ENCODE measurements around the gene TXK.

GRCh38 chr4:48035952-48036351 lies 98.1 kb downstream of the TXK start:
- TF ChIP-seq EZH2 (IDR thresholded peaks at IDR 0.05; ENCODE audit: insufficient read depth, poor library complexity, severe bottlenecking) (no peak), EZH2phosphoT487 (IDR thresholded peaks at IDR 0.05; ENCODE audit: insufficient read depth, low read depth) (no peak)

All from GM23248 (cell line).